Liver (tissue), 9 donors: Measurements from ENCODE around the gene LOXHD1. TPM values are rescaled to one million over a fixed set of nuclear protein-coding genes. Genes with fewer than 3 reads are reported as not detected.

Experiments used
- DNase-seq: peaks from one replicate; pipeline ENCODE4 v3.0.0-alpha.2; 2017; ENCODE audit warnings: low spot score
- H3K27ac ChIP-seq, 2 donors: one replicate each; pipeline ENCODE4 v1.7.0; 2013; ENCODE audit warnings: inconsistent platforms in 2 of 2, low read length in 2 of 2, control low read depth in 1 of 2, low read depth in 1 of 2, mild to moderate bottlenecking in 1 of 2
- H3K27me3 ChIP-seq, 4 donors: one replicate each; pipeline versions ENCODE4 v1.6.1 to v1.7.0; 2013; ENCODE audit warnings: low read length in 3 of 4, inconsistent platforms in 1 of 4, mild to moderate bottlenecking in 1 of 4, moderate library complexity in 1 of 4; ENCODE audit not compliant: control insufficient read depth in 4 of 4, insufficient read depth in 4 of 4
- H3K36me3 ChIP-seq, 4 donors: one replicate each; pipeline versions ENCODE4 v1.6.1 to v1.7.0; 2013; ENCODE audit warnings: low read length in 3 of 4, mild to moderate bottlenecking in 3 of 4, low read depth in 1 of 4, moderate library complexity in 1 of 4; ENCODE audit not compliant: control insufficient read depth in 4 of 4, insufficient read depth in 3 of 4
- H3K4me1 ChIP-seq, 4 donors: one replicate each; pipeline versions ENCODE4 v1.6.1 to v1.7.0; 2013; ENCODE audit warnings: low read length in 3 of 4, mild to moderate bottlenecking in 3 of 4, moderate library complexity in 1 of 4; ENCODE audit not compliant: control insufficient read depth in 4 of 4, insufficient read depth in 4 of 4
- H3K4me3 ChIP-seq, 3 donors: one replicate each; pipeline versions ENCODE4 v1.6.1 to v1.7.0; 2013; ENCODE audit warnings: low read length in 3 of 3, control low read depth in 1 of 3, low read depth in 1 of 3, mild to moderate bottlenecking in 1 of 3
- H3K9ac ChIP-seq, 2 donors: one replicate each; pipeline ENCODE4 v1.7.0; 2013; ENCODE audit warnings: low read length in 2 of 2, mild to moderate bottlenecking in 2 of 2, moderate library complexity in 2 of 2, control low read depth in 1 of 2, low read depth in 1 of 2
- H3K9me3 ChIP-seq, 4 donors: one replicate each; pipeline versions ENCODE4 v1.6.1 to v1.7.0; 2013; ENCODE audit warnings: low read length in 3 of 4; ENCODE audit not compliant: control insufficient read depth in 4 of 4
- CTCF ChIP-seq: fragments of 150-350 bp; IDR thresholded peaks from 2 replicates; pipeline ENCODE4 v1.5.1; 2017; ENCODE audit warnings: improper control_type of control experiment, low read depth, low read length; ENCODE audit not compliant: missing input control
- EGR1 ChIP-seq, 2 donors: IDR thresholded peaks; 2 replicates each; pipeline ENCODE4 v1.6.1; 2016 to 2018; ENCODE audit warnings: antibody characterized with exemption in 2 of 2, low read depth in 2 of 2
- FOXA1 ChIP-seq: IDR thresholded peaks from 2 replicates; pipeline ENCODE4 v1.6.1; 2016; ENCODE audit warnings: antibody characterized with exemption
- FOXA2 ChIP-seq: IDR thresholded peaks from 2 replicates; pipeline ENCODE4 v1.6.1; 2016; ENCODE audit warnings: antibody characterized with exemption
- GABPA ChIP-seq, 2 donors: IDR thresholded peaks in 1 of 2; conservative IDR thresholded peaks in 1 of 2; 2 replicates each; pipeline ENCODE4 v1.6.1; 2016; ENCODE audit warnings: antibody characterized with exemption in 2 of 2, mild to moderate bottlenecking in 1 of 2, moderate library complexity in 1 of 2
- HNF4A ChIP-seq, 2 donors: conservative IDR thresholded peaks; 2 replicates each; pipeline ENCODE4 v1.6.1; 2016; ENCODE audit warnings: antibody characterized with exemption in 2 of 2, mild to moderate bottlenecking in 2 of 2
- HNF4G ChIP-seq: IDR thresholded peaks from 2 replicates; pipeline ENCODE4 v1.6.1; 2016; ENCODE audit warnings: antibody characterized with exemption
- JUND ChIP-seq, 2 donors: IDR thresholded peaks; 2 replicates each; pipeline ENCODE4 v1.6.1; 2016; ENCODE audit warnings: antibody characterized with exemption in 2 of 2
- MAX ChIP-seq: IDR thresholded peaks from 2 replicates; pipeline ENCODE4 v1.6.1; 2016; ENCODE audit warnings: antibody characterized with exemption
- NR2F2 ChIP-seq: IDR thresholded peaks from 2 replicates; pipeline ENCODE4 v1.6.1; 2016; ENCODE audit warnings: antibody characterized with exemption
- RAD21 ChIP-seq, 2 donors: IDR thresholded peaks; 2 replicates each; pipeline ENCODE4 v1.6.1; 2016; ENCODE audit warnings: antibody characterized with exemption in 2 of 2, mild to moderate bottlenecking in 2 of 2
- RXRA ChIP-seq, 2 donors: IDR thresholded peaks; 2 replicates each; pipeline ENCODE4 v1.6.1; 2017 to 2018; ENCODE audit warnings: antibody characterized with exemption in 2 of 2, mild to moderate bottlenecking in 1 of 2
- SP1 ChIP-seq: IDR thresholded peaks from 2 replicates; pipeline ENCODE4 v1.6.1; 2018; ENCODE audit warnings: antibody characterized with exemption, mild to moderate bottlenecking
- TAF1 ChIP-seq: conservative IDR thresholded peaks from 2 replicates; pipeline ENCODE4 v1.6.1; 2016; ENCODE audit warnings: antibody characterized with exemption, mild to moderate bottlenecking
- YY1 ChIP-seq: IDR thresholded peaks from 2 replicates; pipeline ENCODE4 v1.6.1; 2016; ENCODE audit warnings: antibody characterized with exemption, mild to moderate bottlenecking
- ZBTB33 ChIP-seq: IDR thresholded peaks from 2 replicates; pipeline ENCODE4 v1.6.1; 2016; ENCODE audit warnings: antibody characterized with exemption
- WGBS: extraction: QIAGEN DNeasy Blood & Tissue Kit; methylation state at CpG from one replicate; pipeline ENCODE4 v1.1.7; 2013; 5-methylcytosine and 5-hydroxymethylcytosine counted together
- polyA plus RNA-seq, 2 donors: library from polyadenylated mRNA; stranded (reverse) in 1 of 2; unstranded in 1 of 2; fragments of 200-250 nt in 1 of 2; fragments of >200 nt in 1 of 2; fragmentation: Nextera tagmentation in 1 of 2; extraction: Ambion mirVana in 1 of 2; gene quantifications; one replicate each; pipeline versions ENCODE4 v1.2.1 to v1.2.3, GENCODE V29; 2013 to 2015
- total RNA-seq, 2 donors: library from RNA; depleted of rRNA; stranded (reverse); fragments of >200 nt; gene quantifications; one replicate each; pipeline ENCODE4 v1.2.3, GENCODE V29; 2014
- TF ChIP-seq, protein P1 (sequence below): IDR thresholded peaks from 2 replicates; pipeline ENCODE4 v1.6.1; 2016; ENCODE audit warnings: antibody characterized with exemption, mild to moderate bottlenecking
- TF ChIP-seq, protein P2 (sequence below): IDR thresholded peaks from 2 replicates; pipeline ENCODE4 v1.6.1; 2016; ENCODE audit warnings: antibody characterized with exemption
- donor health status: healthy.
- donor health status: healthy.
- donor health status: healthy.
- donor health status: healthy.
- donor health status: healthy.

LOXHD1 gene
- total and polyA plus RNA-seq, 4 donors, result 0.09 to 0.25 TPM; not detected in 2

DNA sequence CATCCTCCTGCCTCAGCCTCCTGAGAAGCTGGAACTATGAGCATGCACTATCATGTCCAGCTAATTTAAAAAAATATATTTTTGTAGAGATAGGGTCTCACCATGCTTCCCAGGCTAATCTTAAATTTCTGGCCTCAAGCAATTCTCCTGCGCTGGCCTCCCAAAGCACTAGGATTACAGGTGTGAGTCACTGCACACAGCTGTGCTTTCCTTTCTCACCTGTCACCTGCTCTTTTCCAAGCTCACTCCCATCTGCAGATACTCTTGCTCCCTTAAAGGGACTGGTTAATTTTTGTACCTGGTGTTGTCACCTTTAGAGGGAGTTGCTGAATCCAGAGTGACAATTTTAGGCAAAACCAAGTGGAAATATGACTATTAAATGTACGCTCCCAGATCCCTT is 178.2 kb downstream of the LOXHD1 start:
- no peak for TF ChIP-seq RAD21 (IDR thresholded peaks at IDR 0.05)
- no peak for TF ChIP-seq YY1
- TF ChIP-seq, protein P1, sequence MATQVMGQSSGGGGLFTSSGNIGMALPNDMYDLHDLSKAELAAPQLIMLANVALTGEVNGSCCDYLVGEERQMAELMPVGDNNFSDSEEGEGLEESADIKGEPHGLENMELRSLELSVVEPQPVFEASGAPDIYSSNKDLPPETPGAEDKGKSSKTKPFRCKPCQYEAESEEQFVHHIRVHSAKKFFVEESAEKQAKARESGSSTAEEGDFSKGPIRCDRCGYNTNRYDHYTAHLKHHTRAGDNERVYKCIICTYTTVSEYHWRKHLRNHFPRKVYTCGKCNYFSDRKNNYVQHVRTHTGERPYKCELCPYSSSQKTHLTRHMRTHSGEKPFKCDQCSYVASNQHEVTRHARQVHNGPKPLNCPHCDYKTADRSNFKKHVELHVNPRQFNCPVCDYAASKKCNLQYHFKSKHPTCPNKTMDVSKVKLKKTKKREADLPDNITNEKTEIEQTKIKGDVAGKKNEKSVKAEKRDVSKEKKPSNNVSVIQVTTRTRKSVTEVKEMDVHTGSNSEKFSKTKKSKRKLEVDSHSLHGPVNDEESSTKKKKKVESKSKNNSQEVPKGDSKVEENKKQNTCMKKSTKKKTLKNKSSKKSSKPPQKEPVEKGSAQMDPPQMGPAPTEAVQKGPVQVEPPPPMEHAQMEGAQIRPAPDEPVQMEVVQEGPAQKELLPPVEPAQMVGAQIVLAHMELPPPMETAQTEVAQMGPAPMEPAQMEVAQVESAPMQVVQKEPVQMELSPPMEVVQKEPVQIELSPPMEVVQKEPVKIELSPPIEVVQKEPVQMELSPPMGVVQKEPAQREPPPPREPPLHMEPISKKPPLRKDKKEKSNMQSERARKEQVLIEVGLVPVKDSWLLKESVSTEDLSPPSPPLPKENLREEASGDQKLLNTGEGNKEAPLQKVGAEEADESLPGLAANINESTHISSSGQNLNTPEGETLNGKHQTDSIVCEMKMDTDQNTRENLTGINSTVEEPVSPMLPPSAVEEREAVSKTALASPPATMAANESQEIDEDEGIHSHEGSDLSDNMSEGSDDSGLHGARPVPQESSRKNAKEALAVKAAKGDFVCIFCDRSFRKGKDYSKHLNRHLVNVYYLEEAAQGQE, result no peak
- no peak for TF ChIP-seq NR2F2
- TF ChIP-seq FOXA2, result no peak
- no peak for TF ChIP-seq GABPA (IDR thresholded peaks at IDR 0.05 in 1 of 2, conservative IDR thresholded peaks at IDR 0.05 in 1 of 2)
- no peak for TF ChIP-seq HNF4A (conservative IDR thresholded peaks at IDR 0.05)
- TF ChIP-seq FOXA1, result no peak
- TF ChIP-seq, protein P2, sequence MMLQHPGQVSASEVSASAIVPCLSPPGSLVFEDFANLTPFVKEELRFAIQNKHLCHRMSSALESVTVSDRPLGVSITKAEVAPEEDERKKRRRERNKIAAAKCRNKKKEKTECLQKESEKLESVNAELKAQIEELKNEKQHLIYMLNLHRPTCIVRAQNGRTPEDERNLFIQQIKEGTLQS, result no peak
- no peak for TF ChIP-seq MAX
- TF ChIP-seq EGR1 (IDR thresholded peaks at IDR 0.05; ENCODE audit: low read depth in 2 of 2), result no peak
- no peak for TF ChIP-seq HNF4G
- no peak for TF ChIP-seq TAF1
- TF ChIP-seq CTCF, result no peak
- TF ChIP-seq RXRA (IDR thresholded peaks at IDR 0.05), result no peak
- TF ChIP-seq SP1, result no peak
- TF ChIP-seq JUND (IDR thresholded peaks at IDR 0.05), result no peak
- no peak for TF ChIP-seq ZBTB33
- DNase-seq, result no peak
- Histone ChIP-seq H3K9ac (no peak overlapping the region), H3K27ac (no peak overlapping the region), H3K9me3 (peaks cover 0 to 3% (median 0%) of the 10 kb centered on the region in 4 donors), H3K4me3 (no peak overlapping the region), H3K4me1 (no peaks in the 10 kb centered on the region), H3K36me3 (no peaks in the 10 kb centered on the region), H3K27me3 (no peaks in the 10 kb centered on the region)
- WGBS, result 87% methylated on average over 2 of the region's 2 CpGs
